ENCODE data around the gene SLC6A11. TPM values are rescaled to one million over a fixed set of nuclear protein-coding genes. Genes with fewer than 3 reads are reported as not detected.

The SLC6A11 gene
- total and polyA plus RNA-seq, 9 of the 15 experiments (the other 6 are each of a cell fraction or from before 2014, with no cell fraction given): 0.04 TPM; not detected in 8

- H2AFZ ChIP-seq (ENCODE audit: low read depth, low read length): no peak overlapping the region
- no peaks in the 10 kb centered on the region for H3K27me3 ChIP-seq (ENCODE audit: control insufficient read depth in 2 of 2, insufficient read depth in 2 of 2, low read length in 2 of 2)
- ChIA-PET CTCF (ENCODE audit: low intra/inter-chr PET ratio) (interaction anchor here (0.6 kb wide), 1 partner anchor 1233 kb away, joined by 3 read pairs; no protein-coding TSS in a partner anchor), POLR2A (interaction anchor here (0.7 kb wide), 1 partner anchor 12 kb away, joined by 3 read pairs; no protein-coding TSS in a partner anchor)
- no peak overlapping the region for H3K27ac ChIP-seq (ENCODE audit: extremely low read depth, low read depth, low read length)
- H4K20me1 ChIP-seq (replicated peaks; ENCODE audit: control insufficient read depth, insufficient read depth, low read length): no peaks in the 10 kb centered on the region; the same call in 1 of the 2 replicates
- DNase-seq (ENCODE audit: extremely low read depth in 1 of 4, low spot score in 3 of 4) (no peak), ATAC-seq (no peak), FAIRE-seq (no peak)
- BruUV-seq (replicated peaks): no TSS peak
- H3K9me3 ChIP-seq (replicated peaks; ENCODE audit: control insufficient read depth, insufficient read depth, low read depth, low read length): no peaks in the 10 kb centered on the region
- no peaks in the 10 kb centered on the region for H3K9me1 ChIP-seq (ENCODE audit: control insufficient read depth, insufficient read depth, low read length)
- H3K4me3 ChIP-seq: no peak overlapping the region
- WGBS (ENCODE audit: insufficient coverage, low coverage, missing lambda C conversion rate): 0% methylated on average over 5 of the region's 5 CpGs
- intact Hi-C loops (cut with micrococcal nuclease): no loop called here
- no peak overlapping the region for H3K9ac ChIP-seq (ENCODE audit: insufficient read depth in 1 of 2, low read depth in 2 of 2, low read length in 2 of 2)
- no peak overlapping the region for H3K4me2 ChIP-seq (ENCODE audit: insufficient read depth, low read length)
- H3K36me3 ChIP-seq (ENCODE audit: control insufficient read depth, insufficient read depth, low read length): no peaks in the 10 kb centered on the region
- in situ Hi-C loops (cut with MboI): no loop called here
- TF ChIP-seq ETV6 (IDR thresholded peaks at IDR 0.05; ENCODE audit: borderline replicate concordance in 1 of 2, low read depth in 2 of 2, low read length in 1 of 2): no peak
- no peak for TF ChIP-seq ETV6 (CRISPR knock-in tag; IDR thresholded peaks at IDR 0.05; ENCODE audit: borderline replicate concordance)
- no peak for TF ChIP-seq ZNF764 (CRISPR knock-in tag; IDR thresholded peaks at IDR 0.05; ENCODE audit: low read depth)
- TF ChIP-seq, protein P1, sequence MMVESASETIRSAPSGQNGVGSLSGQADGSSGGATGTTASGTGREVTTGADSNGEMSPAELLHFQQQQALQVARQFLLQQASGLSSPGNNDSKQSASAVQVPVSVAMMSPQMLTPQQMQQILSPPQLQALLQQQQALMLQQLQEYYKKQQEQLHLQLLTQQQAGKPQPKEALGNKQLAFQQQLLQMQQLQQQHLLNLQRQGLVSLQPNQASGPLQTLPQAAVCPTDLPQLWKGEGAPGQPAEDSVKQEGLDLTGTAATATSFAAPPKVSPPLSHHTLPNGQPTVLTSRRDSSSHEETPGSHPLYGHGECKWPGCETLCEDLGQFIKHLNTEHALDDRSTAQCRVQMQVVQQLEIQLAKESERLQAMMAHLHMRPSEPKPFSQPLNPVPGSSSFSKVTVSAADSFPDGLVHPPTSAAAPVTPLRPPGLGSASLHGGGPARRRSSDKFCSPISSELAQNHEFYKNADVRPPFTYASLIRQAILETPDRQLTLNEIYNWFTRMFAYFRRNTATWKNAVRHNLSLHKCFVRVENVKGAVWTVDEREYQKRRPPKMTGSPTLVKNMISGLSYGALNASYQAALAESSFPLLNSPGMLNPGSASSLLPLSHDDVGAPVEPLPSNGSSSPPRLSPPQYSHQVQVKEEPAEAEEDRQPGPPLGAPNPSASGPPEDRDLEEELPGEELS (CRISPR knock-in tag; IDR thresholded peaks at IDR 0.05; ENCODE audit: borderline replicate concordance): no peak
- no peak for TF ChIP-seq ZNF140 (CRISPR knock-in tag; IDR thresholded peaks at IDR 0.05)
- TF ChIP-seq GATAD2A (IDR thresholded peaks at IDR 0.05): no peak
- no peak for TF ChIP-seq CHD4 (IDR thresholded peaks at IDR 0.05; ENCODE audit: insufficient read depth, insufficient replicate concordance, low read depth, low read length, poor library complexity, severe bottlenecking)
- TF ChIP-seq ATF4 (CRISPR knock-in tag; IDR thresholded peaks at IDR 0.05): no peak
- no peak for TF ChIP-seq ZEB2 (IDR thresholded peaks at IDR 0.05)
- no peak for TF ChIP-seq EWSR1 (IDR thresholded peaks at IDR 0.05; ENCODE audit: borderline replicate concordance, low read depth, partially characterized antibody)
- TF ChIP-seq ZNF282 (CRISPR knock-in tag; IDR thresholded peaks at IDR 0.05): no peak
- TF ChIP-seq ZNF197 (CRISPR knock-in tag; IDR thresholded peaks at IDR 0.05; ENCODE audit: low read depth): no peak
- TF ChIP-seq RHOXF2B (CRISPR knock-in tag; conservative IDR thresholded peaks at IDR 0.05): no peak
- H3K79me2 ChIP-seq (ENCODE audit: control insufficient read depth, insufficient read depth, low read length): no peaks in the 10 kb centered on the region
- no peaks in the 10 kb centered on the region for H3K4me1 ChIP-seq (replicated peaks in 1 of 2; ENCODE audit: control insufficient read depth in 2 of 2, insufficient read depth in 2 of 2, low read length in 2 of 2)
These were observed 76.6 kb downstream of the SLC6A11 start for GRCh38 chr3:10892622-10893021.

Data from K562 (cell line).